COR-L47 (cell line): ENCODE measurements around the gene KRT3.
A peak's percentile ranks its signal among the peaks of the same experiment; 100 is the strongest.
"Not testable (repeated sequence)": the region's sequence is repeated elsewhere in the genome, so short reads cannot be mapped to it uniquely, and the experiment has no call there.

ENCODE experiments used
- DNase-seq: peaks from one replicate; lab custom pipeline; 2025; lab: John Stamatoyannopoulos, UW

KRT3 gene

GRCh38 chr12:52760623-52761022, 35.3 kb downstream of the KRT3 start:
- no peak for DNase-seq

- DNase-seq, result no peak
Measured at GRCh38 chr12:52759695-52760094, 36.2 kb downstream of the KRT3 start.

- DNase-seq, result no peak
Measured at GRCh38 chr12:52759218-52759617, 36.7 kb downstream of the KRT3 start.

GRCh38 chr12:52757449-52758176, 38.3 kb downstream of the KRT3 start:
- no peak for DNase-seq

- no peak for DNase-seq
Measured at GRCh38 chr12:52756281-52756960, 39.5 kb downstream of the KRT3 start.

- DNase-seq, result no peak
Measured at GRCh38 chr12:52755533-52755932, 40.4 kb downstream of the KRT3 start.

- peak; percentile 28 for DNase-seq
Measured at GRCh38 chr12:52754135-52754534, 41.8 kb downstream of the KRT3 start.

- DNase-seq, result no peak
Measured at GRCh38 chr12:52753283-52753682, 42.6 kb downstream of the KRT3 start.

- DNase-seq, result no peak
Measured at GRCh38 chr12:52752516-52752915, 43.4 kb downstream of the KRT3 start.

- DNase-seq, result no peak
Measured at GRCh38 chr12:52751795-52752194, 44.1 kb downstream of the KRT3 start.

GRCh38 chr12:52750532-52750931, 45.4 kb downstream of the KRT3 start:
- DNase-seq, result not testable (repeated sequence)

- no peak for DNase-seq
Measured at GRCh38 chr12:52749827-52750226, 46.1 kb downstream of the KRT3 start.

- no peak for DNase-seq
Measured at GRCh38 chr12:52748578-52748977, 47.3 kb downstream of the KRT3 start.

GRCh38 chr12:52745554-52745953, 50.4 kb downstream of the KRT3 start:
- no peak for DNase-seq

GRCh38 chr12:52744493-52745156, 51.3 kb downstream of the KRT3 start:
- no peak for DNase-seq

GRCh38 chr12:52742822-52743457, 53.0 kb downstream of the KRT3 start:
- no peak for DNase-seq

- DNase-seq, result no peak
Measured at GRCh38 chr12:52742196-52742580, 53.7 kb downstream of the KRT3 start.

GRCh38 chr12:52741375-52742195, 54.3 kb downstream of the KRT3 start:
- no peak for DNase-seq

- peak; percentile 55 for DNase-seq
Measured at GRCh38 chr12:52740584-52740983, 55.3 kb downstream of the KRT3 start.

GRCh38 chr12:52739963-52740362, 56.0 kb downstream of the KRT3 start:
- DNase-seq, result peak; percentile 28
